Testis (tissue), 2 donors: ENCODE measurements around the gene HEXIM1.

Experiments
- POLR2A ChIP-seq: fragments of 450-650 bp; IDR thresholded peaks from one replicate; pipeline ENCODE4 v1.6.1; 2017; ENCODE audit warnings: antibody characterized with exemption, mild to moderate bottlenecking, moderate library complexity
- TF ChIP-seq, protein P1 (sequence below), 3 experiments: fragments of 450-650 bp in 2 of 3; fragments of 200-600 bp in 1 of 3; sonication (generic) in 1 of 3; IDR thresholded peaks; one replicate each; pipeline ENCODE4 v1.5.1; 2016 to 2019; ENCODE audit warnings: antibody characterized with exemption in 3 of 3, mild to moderate bottlenecking in 2 of 3, moderate library complexity in 1 of 3

DNA sequence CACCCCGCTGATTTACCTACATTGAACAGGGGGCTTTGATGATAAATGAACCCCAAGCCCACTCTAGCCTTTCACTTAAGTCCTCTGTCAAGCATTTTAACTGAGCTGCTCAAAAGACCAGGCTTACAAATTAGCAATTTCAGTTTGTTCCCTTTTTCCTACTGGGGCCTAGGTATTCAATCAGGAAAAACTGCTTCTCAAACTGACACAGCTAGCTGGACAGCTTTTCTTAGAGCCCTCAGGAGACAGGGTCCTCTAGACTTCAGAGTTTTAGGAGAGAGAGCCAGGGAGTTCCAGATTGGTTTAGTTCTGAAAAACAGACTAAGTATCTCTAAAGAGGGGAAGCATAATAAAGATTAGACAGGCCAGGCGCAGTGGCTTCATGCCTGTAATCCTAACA, 7.2 kb downstream of the HEXIM1 start:
- TF ChIP-seq, protein P1, sequence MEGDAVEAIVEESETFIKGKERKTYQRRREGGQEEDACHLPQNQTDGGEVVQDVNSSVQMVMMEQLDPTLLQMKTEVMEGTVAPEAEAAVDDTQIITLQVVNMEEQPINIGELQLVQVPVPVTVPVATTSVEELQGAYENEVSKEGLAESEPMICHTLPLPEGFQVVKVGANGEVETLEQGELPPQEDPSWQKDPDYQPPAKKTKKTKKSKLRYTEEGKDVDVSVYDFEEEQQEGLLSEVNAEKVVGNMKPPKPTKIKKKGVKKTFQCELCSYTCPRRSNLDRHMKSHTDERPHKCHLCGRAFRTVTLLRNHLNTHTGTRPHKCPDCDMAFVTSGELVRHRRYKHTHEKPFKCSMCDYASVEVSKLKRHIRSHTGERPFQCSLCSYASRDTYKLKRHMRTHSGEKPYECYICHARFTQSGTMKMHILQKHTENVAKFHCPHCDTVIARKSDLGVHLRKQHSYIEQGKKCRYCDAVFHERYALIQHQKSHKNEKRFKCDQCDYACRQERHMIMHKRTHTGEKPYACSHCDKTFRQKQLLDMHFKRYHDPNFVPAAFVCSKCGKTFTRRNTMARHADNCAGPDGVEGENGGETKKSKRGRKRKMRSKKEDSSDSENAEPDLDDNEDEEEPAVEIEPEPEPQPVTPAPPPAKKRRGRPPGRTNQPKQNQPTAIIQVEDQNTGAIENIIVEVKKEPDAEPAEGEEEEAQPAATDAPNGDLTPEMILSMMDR (IDR thresholded peaks at IDR 0.05), result no peak
- no peak for TF ChIP-seq POLR2A
